GM19452 (cell line): ENCODE results near the gene RNF220.

Experiments
- ATAC-seq: cut with Tn5 transposase; IDR thresholded peaks from one replicate; pipeline ENCODE4 v1.9.1; 2021; ENCODE audit not compliant: unreplicated experiment

RNF220 gene

DNA sequence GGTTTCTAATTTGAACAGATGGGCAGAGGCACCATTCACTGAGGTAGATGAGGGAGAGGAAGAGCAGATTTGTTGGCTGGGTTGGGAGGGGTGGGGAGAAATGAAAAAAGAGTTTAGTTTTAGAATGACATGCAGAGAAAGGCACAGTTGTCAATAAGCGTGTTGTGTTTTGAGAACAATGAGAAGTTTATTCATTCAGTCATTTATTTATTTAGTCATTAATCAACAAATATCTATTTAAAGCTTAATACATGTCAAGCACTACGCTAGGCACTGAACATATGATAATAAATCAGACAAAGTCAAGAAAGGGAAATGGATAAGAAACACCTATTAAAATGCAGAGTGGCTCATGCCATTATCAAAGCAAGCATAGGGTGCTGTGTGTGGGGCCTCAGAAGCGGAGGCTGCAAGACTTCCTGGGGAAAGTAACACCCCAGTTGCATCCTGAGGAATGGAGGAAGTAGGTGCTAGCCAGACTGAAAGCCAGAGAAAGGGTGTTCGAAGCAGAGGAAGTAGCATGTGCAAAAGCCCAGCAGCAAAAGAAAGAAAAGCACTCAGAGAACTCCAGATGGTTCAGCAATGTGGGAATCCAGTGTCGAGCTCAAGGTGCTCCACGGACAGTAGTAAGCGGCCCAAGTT is 114.1 kb downstream of the RNF220 start:
- no peak for ATAC-seq

DNA sequence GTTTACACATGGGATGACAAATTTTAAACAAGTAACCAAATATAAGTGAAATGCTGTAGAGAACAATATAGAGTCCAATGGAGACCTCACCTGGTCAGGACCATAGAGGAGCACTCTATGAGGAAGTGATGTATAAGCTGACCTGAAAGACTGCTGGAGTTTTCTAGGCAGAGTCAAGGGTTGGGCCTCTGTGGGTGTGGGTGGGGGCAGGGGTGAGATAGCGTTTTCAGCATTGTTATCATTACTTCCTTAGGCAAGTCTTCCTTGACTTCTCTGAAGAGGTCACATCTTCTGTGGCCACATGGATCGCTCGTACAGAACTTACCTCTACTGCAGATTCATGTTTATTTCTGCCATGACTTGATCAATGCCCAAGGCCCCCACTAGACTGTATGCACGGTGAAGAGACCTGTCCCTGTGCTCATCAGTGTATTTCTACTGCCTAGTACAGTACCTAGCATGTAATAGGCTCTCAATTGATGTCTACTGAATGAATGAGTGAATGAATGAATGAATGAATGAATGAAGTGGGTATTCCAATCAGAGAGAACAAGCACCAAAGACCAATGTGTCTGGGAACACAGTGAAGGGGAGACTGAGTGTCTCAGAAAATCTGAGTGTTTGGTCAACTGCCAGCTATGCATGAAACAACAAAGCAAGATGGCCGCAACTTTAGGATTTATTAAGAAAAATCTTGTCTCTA is 116.5 kb downstream of the RNF220 start:
- ATAC-seq = no peak

DNA sequence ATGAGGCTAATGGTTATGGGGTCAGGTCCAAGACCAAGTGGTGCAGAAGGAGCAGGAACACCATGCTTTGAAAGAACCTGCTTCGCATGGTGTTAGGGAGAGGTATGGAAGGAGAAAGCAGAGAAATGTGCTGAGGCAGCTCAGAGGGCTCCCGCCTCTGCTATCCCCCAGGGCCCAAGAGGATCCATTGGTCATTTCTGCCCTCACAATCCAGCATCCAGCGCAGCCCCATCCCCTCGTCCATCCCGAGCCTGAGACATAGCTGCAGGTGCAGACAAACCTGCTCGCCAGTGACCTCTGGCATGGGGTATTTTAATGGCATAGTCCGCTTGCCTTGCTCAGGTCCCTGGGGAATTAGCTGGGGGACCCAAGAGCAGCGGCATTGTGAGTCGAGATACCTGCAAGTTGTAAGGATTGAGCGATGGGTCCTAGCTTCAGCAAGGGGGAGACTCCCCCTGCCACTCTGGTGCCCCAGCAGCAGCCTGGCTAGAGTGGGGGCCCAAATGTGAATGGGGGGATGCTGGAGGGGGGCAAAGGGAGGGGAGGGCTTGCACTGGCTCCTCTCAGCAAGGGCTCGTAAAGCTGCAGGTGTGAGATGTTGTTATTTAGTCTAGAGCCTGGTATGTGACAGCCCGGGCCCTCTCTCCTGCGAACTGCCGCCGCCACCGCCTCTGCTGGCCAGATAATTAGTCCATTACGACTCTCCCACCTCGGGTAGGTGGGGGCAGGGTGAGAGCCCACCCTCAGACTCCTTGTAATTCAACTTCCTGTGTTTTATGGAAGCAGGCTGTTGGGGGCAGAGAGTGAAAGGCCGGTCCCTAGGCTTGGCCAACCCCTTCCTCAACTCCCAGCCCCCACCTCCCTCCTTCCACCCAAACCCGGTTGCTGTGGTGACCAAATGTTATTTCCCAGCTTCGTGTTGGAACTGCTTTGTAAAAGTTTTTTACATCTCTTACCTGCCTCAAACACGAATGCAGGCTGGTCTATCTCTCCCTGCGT is 118.8 kb downstream of the RNF220 start:
- no peak for ATAC-seq

DNA sequence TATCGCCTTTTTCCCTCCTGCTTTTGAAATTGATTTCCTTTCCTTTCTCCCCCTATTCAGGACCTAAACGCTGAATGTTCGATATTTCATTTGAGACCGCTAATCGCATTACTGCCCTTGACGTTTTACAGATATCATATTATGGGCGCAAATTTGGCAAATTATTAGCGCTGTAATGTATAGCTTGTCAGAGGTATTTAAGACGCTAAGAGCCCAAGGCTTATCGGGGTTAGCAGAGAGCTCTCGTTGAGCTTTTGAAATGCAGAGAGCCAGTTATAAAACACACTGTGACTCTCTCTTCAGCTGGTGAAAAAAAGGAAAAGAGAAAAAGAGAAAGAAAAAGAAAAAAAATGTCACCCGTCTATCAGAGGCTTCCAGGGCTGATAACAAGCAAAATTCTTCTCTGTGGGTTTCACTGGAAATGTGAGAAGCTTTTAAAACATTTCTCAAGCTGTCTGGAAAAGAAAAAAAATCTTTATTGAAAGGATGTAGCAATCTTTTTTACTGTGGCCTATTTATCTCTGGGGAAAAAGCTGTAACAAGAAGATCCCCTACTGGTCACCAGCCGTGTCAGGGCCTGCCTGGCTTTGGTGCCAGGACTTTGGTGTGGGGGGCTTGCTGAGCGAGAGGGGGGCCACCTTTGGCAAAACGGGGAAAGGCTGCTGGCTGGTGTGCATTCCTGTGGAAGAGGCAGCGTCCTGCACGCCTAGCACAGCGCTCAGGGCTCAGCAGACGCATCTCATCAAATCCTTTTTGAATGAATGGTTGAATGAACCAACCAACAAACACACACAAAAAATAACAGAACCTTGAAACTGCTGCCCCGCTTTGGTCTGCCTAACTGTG is 119.8 kb downstream of the RNF220 start:
- ATAC-seq = no peak

DNA sequence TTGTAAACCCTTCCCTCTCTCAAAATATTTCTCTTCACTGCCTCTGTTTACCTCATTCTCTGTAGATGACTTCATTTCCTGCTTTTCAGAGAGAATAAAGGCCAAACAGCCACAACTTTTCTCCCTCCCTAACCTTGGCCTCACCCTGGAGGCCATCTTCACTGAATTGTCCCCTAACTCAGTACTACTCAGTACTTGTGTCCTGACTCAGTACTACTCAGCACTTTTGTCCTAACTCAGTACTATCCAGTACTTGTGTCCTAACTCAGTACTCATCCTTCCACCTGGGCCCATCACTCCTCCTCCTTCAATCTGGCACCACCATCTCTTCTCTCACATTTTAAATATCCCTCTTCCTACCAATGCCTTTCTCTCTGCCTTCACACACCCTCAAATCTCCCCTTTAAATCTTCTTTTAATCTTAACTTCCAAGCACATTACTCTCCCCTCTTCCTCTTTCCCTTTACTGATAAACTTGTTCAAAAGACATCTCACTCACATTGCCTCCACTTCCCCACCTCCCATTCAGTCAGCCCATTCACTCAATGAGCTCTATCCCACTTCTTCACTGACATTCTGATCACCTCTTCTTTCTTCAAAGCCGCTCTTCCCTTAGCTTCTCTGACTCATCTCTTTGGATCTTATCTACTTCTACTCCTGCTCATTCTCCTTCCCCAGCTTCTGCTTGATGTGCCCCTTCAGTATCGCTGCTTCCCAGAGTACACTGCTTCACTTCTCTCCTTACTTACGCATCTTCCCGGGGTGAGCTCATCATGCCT is 121.4 kb downstream of the RNF220 start:
- ATAC-seq = no peak

DNA sequence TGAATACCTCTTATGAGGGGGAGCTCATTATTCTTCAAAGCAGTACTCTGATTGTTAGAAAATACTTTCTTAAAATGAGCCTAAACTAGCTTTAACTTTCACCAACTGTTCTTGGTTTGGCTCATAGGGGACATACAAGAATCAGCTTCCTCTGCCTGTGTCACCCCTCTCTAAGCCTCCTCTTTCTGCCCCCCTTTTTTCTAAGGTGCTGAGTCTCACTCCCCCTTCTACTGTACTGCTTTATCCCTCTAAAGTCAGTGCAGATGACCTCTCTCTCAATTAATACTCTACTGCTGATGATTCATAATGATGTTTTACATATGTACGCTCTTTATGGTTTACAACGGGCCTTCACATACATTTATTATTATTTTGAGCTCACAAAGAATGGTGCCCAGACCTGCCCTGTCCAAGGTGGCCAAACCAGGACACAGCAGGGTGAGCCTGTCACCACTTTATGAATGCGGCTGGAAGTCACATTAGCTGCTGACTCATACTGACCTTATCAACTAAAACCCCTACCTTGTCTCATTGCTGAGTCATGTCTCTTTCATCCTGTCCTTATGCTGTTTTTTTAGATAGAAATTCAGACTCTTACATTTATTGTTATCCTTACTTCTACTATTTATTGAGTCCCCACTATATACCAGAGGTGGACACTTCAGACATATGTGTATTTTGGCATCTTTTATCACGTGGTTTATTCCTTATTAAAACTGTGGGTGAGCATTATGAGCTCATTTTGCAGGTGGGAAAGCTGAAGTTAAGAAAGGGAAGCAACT is 126.9 kb downstream of the RNF220 start:
- no peak for ATAC-seq

DNA sequence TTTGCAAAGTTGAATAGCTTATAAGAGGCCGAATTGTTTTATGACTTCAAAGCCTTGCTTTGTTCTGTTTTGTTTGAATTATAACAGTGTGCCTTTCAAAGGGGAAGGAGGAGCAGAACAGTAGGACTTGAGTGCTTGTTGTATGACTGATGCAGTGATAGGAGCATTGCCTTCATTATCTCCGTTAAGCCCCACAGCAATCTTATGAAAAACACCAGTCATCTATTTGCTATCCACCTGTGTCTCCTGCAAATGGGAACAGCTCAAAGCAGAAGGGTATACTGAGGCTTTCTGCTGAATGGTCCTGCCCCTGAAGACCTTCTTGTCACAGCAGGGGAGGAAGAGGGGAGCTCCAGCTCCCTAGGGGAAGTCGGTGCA is 127.5 kb downstream of the RNF220 start:
- no peak for ATAC-seq

DNA sequence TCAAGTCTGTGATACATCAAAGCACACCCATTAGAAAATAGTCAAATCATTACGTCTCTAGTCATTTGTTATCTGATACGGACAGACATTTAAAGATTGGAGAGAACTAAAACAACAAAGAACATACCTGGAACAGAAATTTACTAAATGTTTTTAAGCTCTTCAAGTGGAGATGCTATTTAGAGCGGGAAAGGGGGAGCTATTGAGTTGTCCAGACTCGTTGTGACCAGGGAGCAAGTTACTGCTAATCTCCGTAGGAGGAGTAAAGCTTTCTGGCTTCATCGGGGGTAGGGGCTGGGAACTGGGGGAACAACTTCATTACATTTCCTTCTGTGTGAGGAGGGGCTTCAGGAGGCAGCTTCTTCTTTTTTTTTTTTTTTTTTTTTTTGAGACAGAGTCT is 129.7 kb downstream of the RNF220 start:
- ATAC-seq = no peak

DNA sequence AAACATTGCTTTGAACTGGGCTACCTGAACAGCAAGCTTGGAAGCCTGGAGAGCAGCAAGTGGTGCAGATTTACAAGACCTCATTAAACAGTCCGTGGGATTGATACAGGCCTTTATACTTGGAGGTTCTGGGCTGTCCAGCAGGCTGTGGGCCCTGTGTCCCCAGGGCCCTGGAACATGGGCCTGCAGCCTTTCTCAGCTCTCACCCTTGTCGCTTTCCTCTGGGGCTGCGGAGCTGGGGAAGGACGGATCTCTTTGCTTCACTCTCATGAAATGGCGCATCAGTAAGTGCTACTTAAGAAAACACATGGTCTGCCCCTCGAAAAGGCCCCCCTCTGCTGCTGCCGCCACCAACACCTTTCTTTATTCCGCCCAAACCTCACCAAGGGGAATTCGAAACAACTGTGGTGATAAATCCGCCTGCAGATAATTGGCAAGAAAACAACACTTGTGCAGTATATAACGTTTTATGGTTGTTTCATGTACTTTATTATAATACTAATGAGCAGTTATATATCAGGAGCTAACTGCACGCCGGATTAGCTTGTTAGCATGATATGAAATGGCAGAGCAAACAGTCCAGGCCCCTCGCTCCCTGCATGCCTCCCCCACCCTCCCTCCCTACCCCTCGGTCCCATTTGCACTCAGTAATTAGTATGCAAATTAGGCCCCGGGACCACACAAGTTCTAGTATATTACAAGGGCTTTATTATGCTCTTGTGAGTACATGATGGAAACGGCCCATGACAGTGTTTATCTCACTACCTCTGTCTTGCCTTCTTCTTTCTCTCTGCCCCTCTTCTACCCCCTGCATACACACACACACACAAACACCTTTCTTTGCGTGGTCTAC is 131.5 kb downstream of the RNF220 start:
- ATAC-seq = no peak

DNA sequence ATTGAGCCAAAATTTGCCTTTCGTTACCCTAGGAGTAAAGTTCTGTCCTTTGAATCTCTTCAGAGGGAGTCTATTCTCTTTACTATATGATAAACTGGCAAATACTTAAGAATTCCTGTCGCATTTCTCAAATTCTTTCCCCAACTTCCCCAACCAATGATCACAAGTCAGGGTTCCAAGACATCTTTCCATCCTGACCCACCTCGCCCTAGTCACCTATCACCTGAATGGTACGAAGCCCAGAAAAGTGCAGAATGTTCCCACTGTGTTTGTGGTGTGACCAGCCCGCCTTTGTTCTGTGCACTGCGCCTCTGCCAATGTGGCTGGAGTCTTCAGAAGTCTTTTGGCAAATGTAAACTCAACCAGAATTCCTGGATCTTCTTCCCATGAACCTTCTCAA is 132.5 kb downstream of the RNF220 start:
- ATAC-seq = no peak

DNA sequence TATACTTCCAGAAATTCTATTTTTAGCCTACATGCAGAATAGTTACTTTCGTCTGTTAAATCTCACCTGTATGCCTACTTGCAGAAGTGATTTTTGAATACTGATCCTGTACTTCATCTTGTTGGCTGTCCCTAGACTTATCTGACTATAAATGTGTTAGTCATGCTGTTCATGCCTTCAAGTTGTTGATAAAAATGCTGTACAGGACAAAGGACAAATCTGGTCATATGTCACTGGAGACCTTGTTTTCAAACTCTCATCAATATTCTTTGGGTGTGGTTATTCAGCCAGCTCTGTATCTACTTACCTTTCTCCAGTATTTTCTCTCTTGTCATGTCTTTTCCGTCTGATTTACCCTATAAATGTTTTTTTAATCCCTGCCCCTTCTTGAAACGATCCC is 132.9 kb downstream of the RNF220 start:
- no peak for ATAC-seq

DNA sequence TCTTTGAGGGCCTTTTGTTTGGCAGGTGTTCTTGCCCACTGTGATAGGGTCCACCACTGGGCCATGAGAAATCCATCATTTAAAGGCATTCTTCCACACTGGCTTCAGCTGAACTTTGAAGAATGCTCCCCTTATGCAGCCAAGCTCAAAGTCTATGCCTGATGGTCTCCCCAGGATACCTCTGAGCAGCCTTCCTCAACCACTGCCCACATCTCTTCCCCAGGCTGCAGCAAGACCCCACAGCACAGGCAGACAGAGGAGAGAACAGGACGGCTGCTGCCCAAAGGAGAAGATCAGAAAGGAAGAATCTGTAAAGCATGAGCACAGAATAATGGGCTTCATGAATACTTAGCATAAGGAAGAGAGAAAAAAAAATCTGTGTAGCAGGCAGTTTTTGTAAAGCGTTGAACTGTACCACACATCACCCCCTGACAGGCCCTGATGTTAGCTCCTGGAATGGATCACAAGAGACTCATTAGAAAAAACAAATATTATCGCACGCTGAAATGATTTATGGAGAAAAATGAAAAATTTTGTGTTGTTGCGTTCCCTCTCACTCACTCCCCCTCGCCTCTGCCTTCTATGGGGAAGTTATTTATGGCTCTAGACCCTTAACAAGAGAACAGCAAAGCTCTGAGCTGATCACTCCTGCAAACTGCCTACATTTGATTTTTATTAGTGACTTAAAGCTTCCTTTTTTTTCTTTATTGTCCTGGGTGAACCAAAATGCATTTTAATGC is 135.1 kb downstream of the RNF220 start:
- no peak for ATAC-seq

DNA sequence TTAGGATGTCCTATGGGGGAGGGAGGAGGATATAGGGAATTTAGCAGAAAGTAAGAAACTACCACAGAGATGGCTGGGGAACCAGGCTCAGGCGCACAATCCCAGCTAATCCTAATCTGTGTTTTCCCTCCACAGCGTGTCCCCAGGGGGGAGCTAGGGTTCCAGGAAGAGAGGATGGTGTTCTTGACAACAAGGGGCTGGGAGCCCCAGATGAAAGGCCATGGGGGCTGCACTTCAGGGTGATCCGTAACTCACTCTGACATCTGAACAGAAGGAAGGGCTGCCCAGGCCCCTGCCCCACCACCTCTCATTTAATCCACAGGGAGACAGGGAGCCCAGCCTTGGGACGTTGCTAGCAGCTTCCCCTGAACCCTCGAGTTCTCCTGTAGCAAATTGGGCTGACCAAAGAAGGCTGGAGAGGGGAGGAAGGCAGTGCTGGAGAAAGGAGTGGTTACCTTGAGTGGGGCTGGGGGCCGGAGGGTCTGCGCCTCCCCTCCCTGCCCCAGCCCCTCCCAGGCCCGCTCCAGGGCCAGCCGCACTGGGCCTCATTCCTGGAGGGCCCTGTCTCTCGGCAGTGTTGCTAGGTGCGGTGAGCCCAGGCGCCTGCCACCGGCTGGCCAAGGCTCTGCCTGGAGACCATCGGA is 137.5 kb downstream of the RNF220 start:
- no peak for ATAC-seq

DNA sequence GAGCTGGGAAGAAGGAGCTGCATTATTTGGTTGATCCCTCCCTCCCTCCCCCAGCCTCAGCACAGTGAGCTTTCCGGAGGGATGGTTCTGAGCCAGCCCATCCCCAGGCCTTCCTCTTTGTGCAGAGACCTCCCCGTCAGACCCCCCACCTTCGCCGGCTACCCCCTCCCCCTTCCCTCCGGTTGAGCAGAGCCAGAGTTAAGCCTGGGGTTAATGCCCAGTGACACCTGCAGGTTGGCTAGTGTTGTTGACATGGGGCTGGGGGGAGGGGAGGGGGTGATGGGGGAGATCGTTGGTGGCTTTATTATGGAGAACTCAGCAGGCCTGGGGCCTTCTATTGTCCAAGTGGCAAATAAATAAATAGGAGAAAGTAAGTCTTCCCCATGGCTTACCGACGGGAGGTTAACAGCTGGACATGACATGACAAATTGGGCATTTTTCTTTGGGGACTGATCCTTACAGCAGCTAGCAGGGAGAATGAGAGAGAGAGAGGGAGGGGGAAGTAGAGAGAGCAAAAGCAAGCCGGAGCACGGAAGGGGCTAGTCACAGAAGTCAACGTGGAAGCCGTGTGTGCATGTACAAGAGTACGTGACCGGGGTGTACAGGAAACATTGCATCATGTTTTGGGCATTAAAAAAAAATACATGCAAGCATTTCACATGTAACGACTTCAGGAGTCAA is 138.1 kb downstream of the RNF220 start:
- ATAC-seq = no peak

DNA sequence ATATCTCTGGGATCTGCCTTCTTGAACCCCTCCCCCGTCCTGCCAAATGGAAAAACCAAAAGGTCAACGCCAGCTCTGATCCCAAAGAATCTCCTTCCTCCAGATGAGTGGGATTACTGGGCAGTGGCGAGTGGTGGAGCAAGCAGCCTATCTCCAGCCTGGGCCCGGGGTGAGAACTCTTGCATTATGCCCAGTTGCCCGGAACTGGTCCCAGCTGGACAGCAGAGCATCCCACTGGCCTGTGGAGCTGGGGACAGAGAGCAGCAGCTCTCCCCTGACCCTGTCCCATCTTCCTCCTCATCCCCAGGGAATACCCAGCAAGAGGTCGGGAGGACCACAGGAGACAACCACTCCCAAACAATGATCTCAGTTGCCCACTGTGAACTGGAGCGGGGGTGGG is 138.7 kb downstream of the RNF220 start:
- no peak for ATAC-seq

DNA sequence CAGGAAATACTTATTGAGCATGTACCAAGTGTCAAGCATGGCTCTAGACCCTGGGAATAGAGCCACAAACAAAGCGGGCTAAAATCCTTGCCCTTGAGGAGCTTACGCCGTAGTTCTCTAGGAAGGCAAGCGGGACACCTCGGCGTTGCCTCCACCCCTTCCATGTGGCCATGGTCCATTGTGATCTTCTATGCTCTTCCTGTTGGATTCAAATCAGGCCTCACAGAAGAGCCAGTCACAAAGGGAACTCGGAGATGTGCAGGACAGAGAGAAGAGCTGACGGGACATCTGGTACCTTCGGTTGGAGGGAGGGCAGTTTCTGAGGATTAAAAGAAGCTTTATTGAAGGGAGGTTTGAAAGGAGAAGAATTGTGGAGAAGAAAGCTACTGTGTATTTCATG is 139.9 kb downstream of the RNF220 start:
- no peak for ATAC-seq

DNA sequence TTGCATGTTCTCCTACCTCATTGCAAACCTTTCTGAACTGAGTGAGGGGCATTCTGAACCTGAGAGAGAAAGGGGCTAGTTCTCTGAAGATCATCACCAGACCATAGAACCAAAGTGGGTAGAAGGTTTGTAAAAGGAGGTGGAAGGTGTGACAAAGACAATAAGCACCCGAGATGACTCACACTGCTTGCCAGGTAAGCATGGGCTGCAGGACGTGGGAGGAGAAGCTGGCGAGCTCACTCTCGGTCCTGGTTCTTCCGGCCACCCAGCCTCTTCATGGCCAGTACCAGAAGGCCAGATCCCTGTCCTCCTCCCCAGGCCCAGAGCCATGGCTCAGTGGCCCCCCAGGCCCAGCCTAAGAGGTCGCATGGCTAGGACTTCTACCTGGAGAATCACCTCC is 140.9 kb downstream of the RNF220 start:
- ATAC-seq = no peak
